Nephron (organoid): ENCODE measurements around the gene CAPG.
A peak's percentile ranks its signal among the peaks of the same experiment; 100 is the strongest.

Experiments used
- H3K27ac Mint-ChIP-seq, 3 experiments: 2 replicates each; pipeline ENCODE4 v1.8.0; 2020; ENCODE audit warnings: mixed read lengths in 3 of 3, mild to moderate bottlenecking in 2 of 3, moderate library complexity in 1 of 3
- H3K27me3 Mint-ChIP-seq: 2 replicates; pipeline ENCODE4 v1.8.0; 2021; ENCODE audit warnings: low read depth, mild to moderate bottlenecking, moderate library complexity, mixed read lengths
- H3K36me3 Mint-ChIP-seq: 2 replicates; pipeline ENCODE4 v1.8.0; 2020; ENCODE audit warnings: low read depth, mixed read lengths
- H3K4me1 Mint-ChIP-seq: 2 replicates; pipeline ENCODE4 v1.8.0; 2020; ENCODE audit warnings: mixed read lengths
- H3K4me3 Mint-ChIP-seq, 3 experiments: 2 replicates each; pipeline ENCODE4 v1.8.0; 2020; ENCODE audit warnings: mild to moderate bottlenecking in 3 of 3, mixed read lengths in 3 of 3, moderate library complexity in 2 of 3
- H3K9me3 Mint-ChIP-seq: 2 replicates; pipeline ENCODE4 v1.8.0; 2020; ENCODE audit warnings: mixed read lengths
- CTCF ChIP-seq, 3 experiments: fragments of 200-600 bp; sonication (generic); IDR thresholded peaks; one replicate each; pipeline ENCODE4 v1.5.0; 2021; ENCODE audit warnings: antibody characterized with exemption in 3 of 3; ENCODE audit not compliant: unreplicated experiment in 3 of 3

Gene CAPG

DNA sequence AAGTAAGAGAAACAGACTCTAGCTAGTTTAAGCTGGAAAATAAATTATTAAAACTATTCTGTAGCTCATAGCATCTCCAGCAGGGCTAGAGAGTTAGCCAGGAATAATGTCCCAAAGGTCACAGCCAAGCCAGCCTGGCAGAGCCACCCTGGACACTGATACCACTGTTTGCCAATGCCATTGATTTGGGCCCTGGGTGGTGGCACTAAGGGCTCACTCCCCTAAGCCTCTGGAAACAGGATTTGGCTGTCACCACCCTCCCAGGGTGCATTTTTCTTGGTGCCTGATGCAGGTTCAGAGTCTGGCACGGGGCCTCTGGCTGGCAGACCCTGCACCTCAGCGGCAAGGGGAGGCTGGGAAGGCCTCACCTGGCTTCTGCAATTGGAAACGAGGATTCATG is 15.4 kb upstream of the CAPG start:
- H3K4me1 Mint-ChIP-seq: peaks cover 24% of the 10 kb centered on the region
- H3K27me3 Mint-ChIP-seq: no peaks in the 10 kb centered on the region
- H3K4me3 Mint-ChIP-seq: no peak overlapping the region
- no peak for TF ChIP-seq CTCF (IDR thresholded peaks at IDR 0.05; ENCODE audit: unreplicated experiment in 3 of 3)
- H3K27ac Mint-ChIP-seq: no peak overlapping the region
- H3K36me3 Mint-ChIP-seq: no peaks in the 10 kb centered on the region
- H3K9me3 Mint-ChIP-seq: no peaks in the 10 kb centered on the region

DNA sequence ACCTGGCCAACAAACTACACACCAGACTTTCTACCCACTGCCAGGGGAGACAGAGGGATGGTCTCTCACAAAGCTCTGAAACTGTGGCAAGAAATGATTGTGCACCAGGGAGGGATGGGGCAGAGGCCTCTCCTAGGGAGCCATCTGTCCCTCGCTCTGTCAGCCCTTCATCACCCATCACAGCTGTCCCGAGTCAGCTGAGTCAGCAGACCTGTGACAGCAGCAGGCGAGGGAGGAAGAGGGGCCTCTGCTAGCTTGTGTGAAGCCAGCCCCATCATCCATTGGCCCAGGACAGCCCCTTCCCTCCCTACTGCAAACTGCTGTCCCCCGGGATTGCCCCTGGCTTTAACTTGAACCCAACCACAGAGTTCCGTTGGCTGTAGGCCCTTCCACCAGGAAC is 13.4 kb upstream of the CAPG start:
- Mint-ChIP-seq H3K9me3 (no peaks in the 10 kb centered on the region), H3K27ac (peak overlapping the region; percentile 78 to 98 (median 90)), H3K4me1 (peaks cover 37% of the 10 kb centered on the region), H3K4me3 (peak overlapping the region in 1 of 3 experiments; percentile 40), H3K27me3 (no peaks in the 10 kb centered on the region), H3K36me3 (no peaks in the 10 kb centered on the region)
- TF ChIP-seq CTCF (IDR thresholded peaks at IDR 0.05; ENCODE audit: unreplicated experiment in 3 of 3): no peak

- TF ChIP-seq CTCF (IDR thresholded peaks at IDR 0.05; ENCODE audit: unreplicated experiment in 3 of 3): no peak
- H3K4me3 Mint-ChIP-seq: peak overlapping the region in 1 of 3 experiments; percentile 13
- H3K27ac Mint-ChIP-seq: peak overlapping the region; percentile 94 to 98 (median 97)
- H3K4me1 Mint-ChIP-seq: peaks cover 37% of the 10 kb centered on the region
- no peaks in the 10 kb centered on the region for H3K27me3 Mint-ChIP-seq
- no peaks in the 10 kb centered on the region for H3K9me3 Mint-ChIP-seq
- H3K36me3 Mint-ChIP-seq: no peaks in the 10 kb centered on the region
Measured at GRCh38 chr2:85422072-85422457, 11.9 kb upstream of the CAPG start.

DNA sequence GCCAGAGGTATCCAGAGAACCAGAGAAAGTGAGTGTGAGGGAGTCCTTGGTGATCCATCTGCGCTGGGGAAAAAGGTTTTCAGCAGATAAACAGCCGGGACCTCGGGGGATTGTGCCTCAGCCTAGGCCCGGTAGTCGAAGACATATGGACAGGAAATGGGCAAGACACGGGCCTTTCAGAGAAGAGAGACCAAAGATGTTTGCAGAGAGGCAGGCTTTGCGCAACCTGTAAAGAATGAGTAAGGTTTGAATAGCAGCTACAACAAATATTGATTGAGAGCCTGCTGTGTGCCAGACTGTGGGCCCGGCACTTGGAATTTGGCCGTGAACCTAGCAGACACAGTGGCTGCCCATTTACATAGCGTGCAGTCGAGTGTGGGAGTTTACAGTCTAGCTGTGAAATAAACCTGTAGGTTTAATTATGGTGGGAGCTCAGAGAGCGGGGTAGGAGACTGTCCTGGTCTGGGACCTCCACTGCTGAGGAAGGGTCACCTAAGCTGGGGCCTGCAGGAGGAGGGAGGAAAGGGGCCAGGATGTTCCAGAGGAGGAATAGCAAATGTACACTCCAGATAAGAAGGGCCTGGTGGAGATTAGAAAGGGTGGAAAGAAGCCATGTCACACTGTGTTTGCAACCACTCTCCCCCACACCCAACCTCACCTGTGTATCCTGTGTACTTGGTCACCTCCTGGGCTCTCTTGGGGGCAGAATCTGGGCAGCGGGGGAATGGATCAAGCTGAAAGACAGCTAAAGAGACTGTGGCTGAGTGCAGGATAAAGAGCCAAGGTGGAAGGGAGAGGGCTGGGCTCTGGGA is 11.3 kb upstream of the CAPG start:
- H3K27ac Mint-ChIP-seq: peak overlapping the region; percentile 94 to 98 (median 97)
- TF ChIP-seq CTCF (IDR thresholded peaks at IDR 0.05; ENCODE audit: unreplicated experiment in 3 of 3): no peak
- H3K36me3 Mint-ChIP-seq: no peaks in the 10 kb centered on the region
- H3K9me3 Mint-ChIP-seq: no peaks in the 10 kb centered on the region
- peak overlapping the region; percentile 13 to 95 (median 77) for H3K4me3 Mint-ChIP-seq
- H3K4me1 Mint-ChIP-seq: peaks cover 37% of the 10 kb centered on the region
- H3K27me3 Mint-ChIP-seq: no peaks in the 10 kb centered on the region

DNA sequence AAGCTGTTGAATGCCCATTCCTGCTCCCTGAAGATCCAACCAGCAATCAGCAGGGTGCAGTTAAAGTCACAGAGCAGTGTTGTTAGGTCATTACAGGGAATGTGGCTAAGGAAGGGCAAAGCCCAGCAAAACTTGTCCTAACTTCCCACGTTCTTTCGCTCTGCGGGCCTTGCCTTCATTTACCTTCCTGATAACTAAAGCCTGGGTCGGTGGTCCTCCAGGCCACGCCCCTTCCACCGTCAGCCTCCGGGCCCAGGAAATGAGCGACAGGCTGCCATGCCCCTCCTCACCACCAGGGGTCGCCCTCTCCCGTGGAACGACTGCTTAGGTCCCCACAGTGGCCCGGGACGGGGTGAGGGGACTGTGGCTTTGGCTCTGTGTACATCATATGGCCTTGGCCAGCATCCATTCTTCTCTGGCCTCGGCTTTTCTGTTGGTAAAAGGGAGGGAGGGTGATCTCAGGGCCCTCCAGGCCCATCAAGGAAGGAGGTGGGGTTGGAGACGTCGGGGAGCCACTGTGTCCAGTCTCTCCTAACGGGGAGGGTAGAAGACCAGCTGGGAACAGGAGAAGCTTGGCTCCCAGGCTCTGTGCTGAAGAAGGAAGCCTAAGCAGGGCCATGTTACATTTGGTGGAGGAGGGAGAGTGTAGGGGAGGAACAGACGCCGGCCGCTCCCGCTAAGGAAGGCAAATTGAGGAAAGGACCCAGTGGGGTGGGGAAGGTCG is 10.5 kb upstream of the CAPG start:
- H3K27ac Mint-ChIP-seq: peak overlapping the region; percentile 94 to 98 (median 97)
- peaks cover 37% of the 10 kb centered on the region for H3K4me1 Mint-ChIP-seq
- peak overlapping the region; percentile 77 to 96 (median 95) for H3K4me3 Mint-ChIP-seq
- TF ChIP-seq CTCF (IDR thresholded peaks at IDR 0.05; ENCODE audit: unreplicated experiment in 3 of 3): peak; percentile 99 to 100 (median 99)
- H3K36me3 Mint-ChIP-seq: no peaks in the 10 kb centered on the region
- no peaks in the 10 kb centered on the region for H3K9me3 Mint-ChIP-seq
- no peaks in the 10 kb centered on the region for H3K27me3 Mint-ChIP-seq
